Parathyroid adenoma (tissue), 2 donors: ENCODE measurements around the gene SLC6A12.

Experiments used
- H2AFZ ChIP-seq: fragments of 300-600 bp; sonication (generic); one replicate; pipeline ENCODE4 v1.7.0; 2017; ENCODE audit warnings: antibody characterized with exemption, mild to moderate bottlenecking
- H3K27ac ChIP-seq: fragments of 300-600 bp; sonication (generic); one replicate; pipeline ENCODE4 v1.7.0; 2017
- H3K27me3 ChIP-seq: fragments of 300-600 bp; sonication (generic); one replicate; pipeline ENCODE4 v1.7.0; 2017; ENCODE audit warnings: low read length; ENCODE audit not compliant: control insufficient read depth, insufficient read depth
- H3K36me3 ChIP-seq: fragments of 300-600 bp; sonication (generic); one replicate; pipeline ENCODE4 v1.7.0; 2017; ENCODE audit warnings: low read length; ENCODE audit not compliant: control insufficient read depth, insufficient read depth
- H3K4me1 ChIP-seq: fragments of 300-600 bp; sonication (generic); one replicate; pipeline ENCODE4 v1.7.0; 2017; ENCODE audit warnings: control low read depth
- H3K4me2 ChIP-seq: fragments of 300-600 bp; sonication (generic); one replicate; pipeline ENCODE4 v1.7.0; 2017; ENCODE audit warnings: low read length
- H3K4me3 ChIP-seq: fragments of 300-600 bp; sonication (generic); one replicate; pipeline ENCODE4 v1.7.0; 2017; ENCODE audit warnings: low read depth, low read length
- H3K79me2 ChIP-seq: fragments of 300-600 bp; sonication (generic); one replicate; pipeline ENCODE4 v1.7.0; 2017; ENCODE audit warnings: control low read depth
- H3K9ac ChIP-seq: fragments of 300-600 bp; sonication (generic); one replicate; pipeline ENCODE4 v1.7.0; 2017; ENCODE audit warnings: mild to moderate bottlenecking
- H3K9me3 ChIP-seq: fragments of 300-600 bp; sonication (generic); one replicate; pipeline ENCODE4 v1.7.0; 2017; ENCODE audit warnings: low read length; ENCODE audit not compliant: control insufficient read depth
- CTCF ChIP-seq: fragments of 300-600 bp; sonication (generic); IDR thresholded peaks from one replicate; pipeline ENCODE4 v1.7.0; 2017; ENCODE audit warnings: antibody characterized with exemption, mild to moderate bottlenecking
- donor health status: primary hyperparathyroidism.

The SLC6A12 gene

GRCh38 chr12:154058-154457, 59.9 kb downstream of the SLC6A12 start:
- Histone ChIP-seq H3K27me3 (no peaks in the 10 kb centered on the region), H3K27ac (no peak overlapping the region), H2AFZ (no peak overlapping the region), H3K79me2 (no peaks in the 10 kb centered on the region), H3K9ac (no peak overlapping the region), H3K4me1 (peaks cover 22% of the 10 kb centered on the region), H3K36me3 (no peaks in the 10 kb centered on the region), H3K4me2 (no peak overlapping the region), H3K4me3 (no peak overlapping the region), H3K9me3 (no peaks in the 10 kb centered on the region)
- no peak for TF ChIP-seq CTCF

- no peak overlapping the region for H3K4me2 ChIP-seq
- H3K36me3 ChIP-seq: no peaks in the 10 kb centered on the region
- no peaks in the 10 kb centered on the region for H3K27me3 ChIP-seq
- H3K4me1 ChIP-seq: peaks cover 23% of the 10 kb centered on the region
- H3K4me3 ChIP-seq: no peak overlapping the region
- peak; percentile 96 for TF ChIP-seq CTCF
- H2AFZ ChIP-seq: peak overlapping the region; percentile 45
- no peak overlapping the region for H3K9ac ChIP-seq
- H3K9me3 ChIP-seq: no peaks in the 10 kb centered on the region
- H3K27ac ChIP-seq: peak overlapping the region; percentile 37
- H3K79me2 ChIP-seq: no peaks in the 10 kb centered on the region
Measured at GRCh38 chr12:153080-153746, 60.7 kb downstream of the SLC6A12 start.

- H3K27ac ChIP-seq: peak overlapping the region; percentile 37
- no peaks in the 10 kb centered on the region for H3K36me3 ChIP-seq
- no peak overlapping the region for H3K4me2 ChIP-seq
- peaks cover 28% of the 10 kb centered on the region for H3K4me1 ChIP-seq
- H2AFZ ChIP-seq: peak overlapping the region; percentile 45
- no peak overlapping the region for H3K4me3 ChIP-seq
- no peak for TF ChIP-seq CTCF
- H3K79me2 ChIP-seq: no peaks in the 10 kb centered on the region
- H3K9ac ChIP-seq: no peak overlapping the region
- no peaks in the 10 kb centered on the region for H3K27me3 ChIP-seq
- H3K9me3 ChIP-seq: no peaks in the 10 kb centered on the region
Measured at GRCh38 chr12:152440-152839, 61.5 kb downstream of the SLC6A12 start.

- no peaks in the 10 kb centered on the region for H3K9me3 ChIP-seq
- H3K36me3 ChIP-seq: no peaks in the 10 kb centered on the region
- no peak overlapping the region for H3K4me2 ChIP-seq
- H2AFZ ChIP-seq: no peak overlapping the region
- no peak overlapping the region for H3K4me3 ChIP-seq
- no peaks in the 10 kb centered on the region for H3K27me3 ChIP-seq
- peaks cover 36% of the 10 kb centered on the region for H3K4me1 ChIP-seq
- H3K9ac ChIP-seq: no peak overlapping the region
- no peak for TF ChIP-seq CTCF
- no peak overlapping the region for H3K27ac ChIP-seq
- no peaks in the 10 kb centered on the region for H3K79me2 ChIP-seq
Measured at GRCh38 chr12:151579-151978, 62.4 kb downstream of the SLC6A12 start.
